Amygdala (tissue), 56 donors: Measurements from ENCODE around the gene TBP.
"Not testable (repeated sequence)": the region's sequence is repeated elsewhere in the genome, so short reads cannot be mapped to it uniquely, and the experiment has no call there.

Source experiments
- DNase-seq, 56 donors: peaks; one replicate each; lab custom pipeline; 2025; lab: John Stamatoyannopoulos, UW

TBP gene

DNA sequence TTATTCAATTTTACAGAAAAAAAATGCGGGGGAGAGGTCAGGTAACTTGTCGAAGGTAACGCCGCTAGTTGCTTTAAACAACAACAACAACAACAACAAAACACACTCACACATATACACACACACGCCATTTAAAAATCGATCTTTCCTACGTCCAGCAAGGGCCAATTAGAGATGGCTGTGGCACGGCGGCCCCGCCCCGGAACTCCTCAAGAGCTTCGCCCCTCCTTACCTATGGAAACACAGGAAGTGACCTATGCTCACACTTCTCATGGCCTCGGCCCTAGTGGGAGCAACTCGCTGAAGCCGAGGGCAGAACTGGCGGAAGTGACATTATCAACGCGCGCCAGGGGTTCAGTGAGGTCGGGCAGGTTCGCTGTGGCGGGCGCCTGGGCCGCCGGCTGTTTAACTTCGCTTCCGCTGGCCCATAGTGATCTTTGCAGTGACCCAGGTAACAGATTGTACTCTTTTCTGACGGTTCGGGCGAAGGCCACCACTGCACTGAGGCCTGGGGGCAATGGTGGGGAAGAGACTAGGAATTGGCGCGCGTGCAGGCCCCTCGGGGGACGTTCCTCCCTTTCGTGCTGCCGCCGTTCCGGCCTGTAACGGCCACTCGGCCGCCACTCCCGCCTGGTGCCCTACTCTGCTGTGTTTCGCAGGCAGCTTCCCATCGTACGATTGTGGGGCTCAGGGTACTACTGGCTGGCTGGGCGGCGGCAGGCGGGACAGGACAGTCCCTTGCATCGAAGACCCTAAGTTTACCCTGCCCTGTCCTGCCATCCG is at the start of gene TBP:
Gene TBP (plus strand): TSS at position 357 of the 783 bp plus-strand sequence. CDS start 2,661 bp downstream, outside the sequence.
- peak; percentile 66 to 99 (median 96) for DNase-seq

DNA sequence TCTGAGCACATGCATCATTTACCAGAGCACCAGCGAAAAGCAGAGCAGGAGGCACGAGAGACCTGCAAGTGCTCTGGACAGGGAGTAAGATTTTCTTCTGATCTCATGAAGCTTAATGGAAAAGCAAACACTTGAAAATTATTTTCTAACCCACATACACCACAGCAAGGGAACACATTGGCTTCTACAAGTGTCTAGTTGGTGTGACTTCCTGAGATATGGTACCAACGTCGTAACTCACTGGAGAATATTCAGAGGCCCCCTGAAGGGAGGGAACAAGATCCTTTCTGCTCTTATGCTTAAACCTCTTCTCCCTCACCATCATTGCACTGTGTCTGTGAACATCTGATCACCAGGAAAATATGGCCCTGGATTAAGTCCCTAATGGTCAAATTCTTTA is 49.7 kb upstream of the TBP start:
- no peak for DNase-seq

DNA sequence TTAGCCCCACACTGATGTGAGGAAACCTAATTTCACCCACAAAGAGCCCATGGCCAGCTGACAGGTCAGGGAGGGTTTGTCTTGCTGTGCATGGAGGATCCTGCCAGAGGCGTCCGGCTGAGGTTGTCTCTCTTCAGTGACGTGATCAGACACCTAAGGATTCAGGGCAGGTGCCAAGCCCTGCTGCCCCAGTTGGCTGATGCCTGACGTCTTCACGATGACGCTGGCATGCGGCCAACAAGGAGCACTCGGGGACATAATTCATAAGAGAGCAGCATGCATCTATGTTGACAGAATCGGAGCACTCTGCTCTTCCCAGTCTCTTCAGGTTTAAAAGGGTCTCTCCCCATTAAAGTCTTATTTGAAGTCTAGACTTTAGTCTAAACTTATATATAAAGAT is 48.9 kb upstream of the TBP start:
- peak in 1 of 56 donors; percentile 23 for DNase-seq

DNA sequence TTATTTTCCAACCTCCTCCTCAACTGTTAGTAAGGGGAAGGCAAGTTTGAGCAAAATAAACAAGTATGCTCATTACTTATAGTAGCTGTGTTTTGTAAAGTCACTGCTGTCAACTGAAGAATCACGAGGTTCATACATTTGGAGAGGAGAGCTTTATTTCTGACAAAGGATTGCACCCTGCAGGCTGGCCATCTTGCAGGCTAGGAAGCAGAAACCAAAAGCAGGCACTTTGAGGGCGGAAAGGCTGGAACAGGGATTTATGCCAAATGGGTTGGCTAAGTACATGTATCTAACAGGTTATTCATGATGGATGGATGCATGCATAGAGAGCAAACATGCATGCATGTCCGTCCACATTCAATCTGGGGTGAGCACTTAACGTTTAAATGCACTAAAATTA is 47.7 kb upstream of the TBP start:
- no peak for DNase-seq

DNA sequence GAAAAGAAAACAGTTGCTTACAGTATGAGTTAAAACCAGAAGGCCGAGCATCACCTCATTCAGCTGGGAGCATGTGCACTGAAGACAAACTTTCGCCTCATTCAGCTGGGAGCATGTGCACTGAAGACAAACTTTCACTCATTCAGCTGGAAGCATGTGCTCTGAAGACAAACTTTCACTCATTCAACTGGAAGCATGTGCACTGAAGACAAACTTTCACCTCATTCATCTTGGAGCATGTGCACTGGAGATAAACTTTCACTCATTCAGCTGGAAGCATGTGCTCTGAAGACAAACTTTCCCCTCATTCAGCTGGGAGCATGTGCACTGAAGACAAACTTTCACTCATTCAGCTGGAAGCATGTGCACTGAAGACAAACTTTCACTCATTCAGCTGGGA is 46.4 kb upstream of the TBP start:
- not testable (repeated sequence) for DNase-seq

DNA sequence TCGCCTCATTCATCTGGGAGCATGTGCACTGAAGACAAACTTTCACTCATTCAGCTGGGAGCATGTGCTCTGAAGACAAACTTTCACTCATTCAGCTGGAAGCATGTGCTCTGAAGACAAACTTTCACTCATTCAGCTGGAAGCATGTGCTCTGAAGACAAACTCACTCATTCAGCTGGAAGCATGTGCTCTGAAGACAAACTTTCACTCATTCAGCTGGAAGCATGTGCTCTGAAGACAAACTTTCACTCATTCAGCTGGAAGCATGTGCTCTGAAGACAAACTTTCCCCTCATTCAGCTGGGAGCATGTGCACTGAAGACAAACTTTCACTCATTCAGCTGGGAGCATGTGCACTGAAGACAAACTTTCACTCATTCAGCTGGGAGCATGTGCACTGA is 45.9 kb upstream of the TBP start:
- not testable (repeated sequence) for DNase-seq

DNA sequence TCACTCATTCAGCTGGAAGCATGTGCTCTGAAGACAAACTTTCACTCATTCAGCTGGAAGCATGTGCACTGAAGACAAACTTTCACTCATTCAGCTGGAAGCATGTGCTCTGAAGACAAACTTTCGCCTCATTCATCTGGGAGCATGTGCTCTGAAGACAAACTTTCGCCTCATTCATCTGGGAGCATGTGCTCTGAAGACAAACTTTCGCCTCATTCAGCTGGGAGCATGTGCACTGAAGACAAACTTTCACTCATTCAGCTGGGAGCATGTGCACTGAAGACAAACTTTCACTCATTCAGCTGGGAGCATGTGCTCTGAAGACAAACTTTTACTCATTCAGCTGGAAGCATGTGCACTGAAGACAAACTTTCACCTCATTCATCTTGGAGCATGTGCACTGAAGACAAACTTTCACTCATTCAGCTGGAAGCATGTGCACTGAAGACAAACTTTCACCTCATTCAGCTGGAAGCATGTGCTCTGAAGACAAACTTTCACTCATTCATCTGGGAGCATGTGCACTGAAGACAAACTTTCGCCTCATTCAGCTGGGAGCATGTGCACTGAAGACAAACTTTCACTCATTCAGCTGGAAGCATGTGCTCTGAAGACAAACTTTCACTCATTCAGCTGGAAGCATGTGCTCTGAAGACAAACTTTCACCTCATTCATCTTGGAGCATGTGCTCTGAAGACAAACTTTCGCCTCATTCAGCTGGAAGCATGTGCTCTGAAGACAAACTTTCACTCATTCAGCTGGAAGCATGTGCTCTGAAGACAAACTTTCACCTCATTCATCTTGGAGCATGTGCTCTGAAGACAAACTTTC is 45.1 kb upstream of the TBP start:
- DNase-seq: not testable (repeated sequence)

DNA sequence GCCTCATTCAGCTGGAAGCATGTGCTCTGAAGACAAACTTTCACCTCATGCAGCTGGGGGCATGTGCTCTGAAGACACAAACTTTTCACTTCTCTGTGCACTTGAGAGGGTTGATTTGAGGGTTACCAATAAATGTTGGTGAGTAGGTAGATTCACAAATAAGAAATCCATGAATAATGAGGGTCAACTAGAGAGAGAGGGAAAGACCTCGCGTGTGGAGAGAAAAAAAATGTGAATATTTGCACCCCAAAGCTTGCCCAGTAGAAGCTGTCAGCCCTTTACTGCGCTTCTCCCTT is 44.5 kb upstream of the TBP start:
- no peak for DNase-seq

DNA sequence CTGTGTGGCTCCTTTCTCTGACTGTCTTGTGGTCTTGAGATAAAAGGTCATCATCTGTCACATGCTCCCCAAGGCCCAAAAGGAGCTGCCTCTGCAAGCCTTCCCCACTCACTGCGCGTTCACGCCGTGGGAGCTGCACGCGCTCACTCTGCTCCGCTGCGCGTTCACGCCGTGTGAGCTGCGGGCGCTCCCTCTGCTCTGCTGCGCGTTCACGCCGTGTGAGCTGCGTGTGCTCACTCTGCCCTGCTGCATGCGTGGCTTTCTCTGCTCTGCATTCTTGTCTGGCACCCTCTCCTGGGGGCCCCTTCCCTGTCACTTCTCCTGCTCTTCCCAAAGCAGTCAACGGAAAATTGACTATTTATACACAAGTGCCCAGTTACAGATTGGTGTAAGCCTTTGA is 43.5 kb upstream of the TBP start:
- no peak for DNase-seq

DNA sequence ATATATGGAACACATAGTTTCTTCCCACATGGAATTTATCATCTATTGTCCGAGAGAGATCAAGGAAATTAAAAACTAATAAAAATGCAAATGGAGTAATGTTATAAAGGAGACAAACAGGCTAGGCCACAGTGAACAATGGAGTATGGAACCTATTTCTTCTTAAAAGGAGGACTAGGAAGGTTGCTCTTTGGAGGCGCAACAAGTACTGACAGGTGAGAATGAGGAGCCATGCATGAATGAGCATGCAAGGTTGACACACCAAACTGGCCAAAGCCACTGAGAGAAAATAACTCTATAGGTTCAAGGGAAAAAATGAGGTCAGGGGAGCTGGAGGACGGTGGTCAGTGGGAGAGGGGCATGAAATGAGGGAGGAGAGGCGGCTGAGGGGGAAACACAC is 41.9 kb upstream of the TBP start:
- no peak for DNase-seq

DNA sequence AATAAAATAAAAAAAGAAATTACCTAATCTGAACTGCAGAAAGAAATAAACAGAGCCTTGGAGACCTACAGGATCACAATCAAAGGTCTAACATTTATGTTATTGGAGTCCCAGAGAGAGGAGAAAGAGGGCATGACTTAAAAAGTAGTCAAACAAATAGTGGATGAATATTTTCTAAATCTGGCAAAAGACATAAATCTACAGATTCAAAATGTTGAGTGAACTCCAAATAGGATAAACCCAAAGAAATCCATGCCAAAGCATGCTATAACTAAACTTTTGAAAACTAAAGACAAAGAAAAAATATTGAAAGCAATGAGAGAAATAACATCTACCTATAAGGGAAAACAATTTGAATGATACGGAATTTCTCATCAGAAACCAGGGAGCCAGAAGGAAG is 39.3 kb upstream of the TBP start:
- DNase-seq: no peak

DNA sequence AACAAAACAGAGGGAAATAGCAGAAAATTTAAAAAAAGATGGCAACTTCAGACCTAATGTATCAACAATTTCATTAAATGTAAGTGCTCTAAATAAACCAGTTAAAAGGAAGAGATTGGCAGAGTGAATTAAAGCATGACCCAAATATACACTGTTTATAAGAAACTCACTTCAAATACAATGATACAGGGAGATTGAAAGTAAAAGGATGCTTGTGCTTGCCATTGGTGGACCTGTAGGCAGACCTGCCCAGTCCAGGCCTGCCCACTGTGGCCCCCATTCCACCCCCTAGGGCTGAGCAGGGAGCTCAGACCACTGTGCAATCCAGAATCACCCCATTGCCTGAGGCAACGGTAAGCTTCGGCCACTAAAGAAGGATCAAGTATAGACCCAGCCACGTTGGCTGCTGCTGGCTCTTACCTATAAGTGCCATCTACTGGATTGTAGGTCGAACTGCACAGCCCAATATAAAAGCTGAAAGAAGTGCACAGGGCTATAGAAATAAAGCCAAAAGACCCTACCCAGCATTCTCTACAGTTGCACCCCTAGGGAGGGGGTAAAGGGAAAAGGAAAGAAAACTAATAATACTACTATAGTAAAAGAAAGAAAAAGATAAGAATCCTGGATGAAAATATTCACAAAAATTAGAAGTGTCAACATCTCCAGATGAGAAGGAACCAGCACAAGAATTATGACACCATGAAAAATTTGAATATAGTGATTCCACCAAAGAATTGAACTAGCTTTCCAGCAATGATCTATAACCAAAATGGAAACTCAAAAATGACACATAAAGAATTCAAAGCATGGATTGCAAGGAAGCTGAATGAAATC is 37.2 kb upstream of the TBP start:
- DNase-seq: peak in 3 of 56 donors; percentile 3 to 28 (median 13)

DNA sequence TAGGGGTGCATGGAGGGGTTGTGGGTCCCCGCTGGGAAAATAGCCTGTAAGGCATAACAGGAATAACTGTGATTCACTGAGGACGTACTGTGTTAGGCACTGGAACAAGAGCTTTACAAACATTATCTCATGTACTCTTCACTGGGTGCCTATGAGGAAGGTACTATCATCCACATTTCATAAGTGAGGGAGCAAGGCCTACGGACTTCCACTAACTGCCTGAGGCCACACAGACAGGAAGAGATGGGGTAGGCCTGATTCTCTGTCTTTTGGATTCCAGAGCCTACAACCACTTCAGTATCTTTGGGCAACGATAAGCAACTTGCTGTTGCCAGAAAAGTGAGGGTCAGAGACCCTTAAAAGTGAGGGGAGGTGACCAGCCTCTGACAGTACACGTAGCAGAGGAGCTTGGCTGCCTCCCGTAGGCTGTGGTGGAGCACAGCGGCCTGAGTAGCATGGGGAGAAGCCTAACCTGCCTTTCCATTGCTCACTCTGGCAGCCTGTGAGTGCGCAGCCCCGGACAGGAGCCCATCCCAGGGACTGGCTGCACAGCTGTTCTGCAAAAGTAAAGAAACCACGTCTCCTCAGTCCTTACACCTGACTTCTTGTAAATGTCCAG is 31.5 kb upstream of the TBP start:
- DNase-seq: no peak

DNA sequence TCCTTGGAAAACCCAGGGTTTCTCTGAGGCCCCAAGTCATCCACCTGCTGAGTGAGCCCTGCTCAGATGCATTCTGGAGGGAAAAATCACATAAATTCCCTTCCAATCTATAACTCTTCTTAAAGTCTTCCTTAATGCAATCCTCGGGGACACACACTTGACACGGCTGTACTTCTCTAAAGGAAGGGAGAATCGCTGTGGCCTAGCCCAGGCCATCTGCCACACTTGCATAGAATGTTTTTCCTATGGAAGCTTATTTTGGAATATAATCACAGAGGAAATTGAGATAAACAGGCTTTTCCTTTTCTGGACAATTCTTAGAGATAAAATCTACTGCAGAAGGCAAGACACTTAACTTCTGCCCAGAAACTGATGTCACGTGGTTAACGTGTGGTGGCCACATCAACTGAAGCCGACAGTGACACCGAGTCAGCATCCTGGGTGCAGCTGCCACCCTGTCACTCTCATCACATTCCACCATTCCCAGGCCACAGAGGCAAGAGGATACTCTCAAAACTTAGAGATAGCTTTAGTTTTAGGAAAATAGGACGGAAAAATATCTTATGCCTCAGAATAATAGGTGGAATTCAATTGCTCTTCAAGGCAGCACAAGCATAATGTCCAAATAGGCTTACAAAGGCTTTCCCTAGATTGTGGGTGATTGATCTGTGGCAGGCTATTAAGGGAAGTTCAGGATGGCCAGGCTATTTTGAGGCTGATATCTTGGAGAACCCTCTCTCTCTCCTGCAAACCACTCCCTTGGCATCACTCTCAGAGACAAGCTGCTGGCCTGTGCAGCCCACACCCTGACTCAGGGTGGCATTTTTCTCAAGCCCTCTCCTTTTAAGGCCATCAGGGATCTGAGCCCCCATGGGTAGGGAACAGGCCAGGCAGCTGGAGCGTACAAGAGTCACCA is 30.7 kb upstream of the TBP start:
- DNase-seq: no peak

DNA sequence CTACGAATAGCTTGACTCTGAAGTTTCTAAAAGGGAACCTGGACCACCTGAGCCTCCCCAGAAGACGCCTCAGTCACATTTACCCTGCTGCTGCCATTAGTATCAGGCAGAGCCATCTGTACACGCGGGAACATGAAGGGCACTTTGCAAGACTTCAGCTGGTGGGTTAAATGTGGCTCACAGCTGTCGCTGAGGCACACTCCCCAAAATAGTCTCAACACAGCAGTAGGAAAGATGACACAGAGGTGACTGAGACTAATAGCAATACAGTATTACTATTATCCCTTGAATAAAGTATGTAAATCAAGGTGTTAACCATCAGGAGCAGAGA is 30.0 kb upstream of the TBP start:
- no peak for DNase-seq

DNA sequence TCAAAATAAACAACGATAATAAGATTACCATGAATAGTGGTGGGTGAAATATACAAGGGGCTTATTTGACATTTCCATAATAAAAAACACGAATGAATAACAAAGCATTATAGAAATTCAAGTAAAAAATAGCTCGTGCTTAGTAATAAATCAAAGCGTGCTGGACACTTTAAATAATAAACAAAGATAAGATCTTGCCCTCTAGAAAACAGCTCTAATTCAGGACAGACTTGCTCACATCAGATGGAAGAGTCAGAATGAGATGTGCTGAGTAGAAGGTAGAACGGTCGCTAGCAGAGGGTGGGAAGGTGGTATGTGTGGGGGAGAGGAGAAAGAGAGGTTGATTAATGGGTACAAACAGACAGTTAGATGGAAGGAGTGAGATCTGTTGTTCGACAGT is 28.4 kb upstream of the TBP start:
- DNase-seq: no peak

DNA sequence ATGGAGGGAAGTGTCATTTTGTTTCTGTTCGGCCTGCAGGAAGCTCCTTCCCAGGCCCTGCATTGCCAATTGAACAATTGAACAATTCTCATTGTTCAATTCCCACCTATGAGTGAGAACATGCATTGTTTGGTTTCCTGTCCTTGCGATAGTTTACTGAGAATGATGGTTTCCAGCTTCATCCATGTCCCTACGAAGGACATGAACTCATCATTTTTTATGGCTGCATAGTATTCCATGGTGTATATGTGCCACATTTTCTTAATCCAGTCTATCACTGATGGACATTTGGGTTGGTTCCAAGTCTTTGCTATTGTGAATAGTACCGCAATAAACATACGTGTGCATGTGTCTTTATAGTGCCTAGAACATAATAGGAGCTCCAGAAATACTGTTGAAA is 26.2 kb upstream of the TBP start:
- DNase-seq: not testable (repeated sequence)

DNA sequence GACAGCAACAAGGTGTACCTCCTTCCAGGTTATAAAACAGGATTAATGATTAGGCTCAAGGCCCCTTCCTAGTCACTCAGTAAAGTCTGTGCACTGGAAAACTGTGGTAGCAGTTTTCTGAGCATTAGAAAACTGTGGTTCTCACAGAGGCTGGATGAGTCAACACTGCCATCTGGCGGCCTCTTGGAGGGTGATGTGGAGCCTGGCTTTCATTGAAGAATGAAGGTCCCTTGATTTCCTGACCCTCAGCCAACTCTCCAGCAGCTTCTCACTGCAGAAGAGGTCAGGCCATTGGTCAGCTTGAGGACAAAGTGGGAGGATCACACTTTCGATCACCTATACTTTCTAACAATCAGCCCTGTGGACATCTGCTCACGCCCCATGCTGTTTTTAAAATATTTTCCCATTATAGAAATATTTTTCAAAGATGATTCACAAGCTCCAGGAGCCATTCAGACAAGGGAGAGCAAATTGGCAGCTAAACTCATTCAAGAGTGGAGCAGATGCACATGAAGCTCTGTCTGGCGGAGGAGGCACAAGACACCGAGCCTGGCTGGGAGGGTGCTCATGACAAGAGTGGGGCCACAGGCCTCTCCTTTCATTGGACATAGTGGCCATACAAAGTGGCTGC is 24.2 kb upstream of the TBP start:
- peak in 51 of 56 donors; percentile 5 to 92 (median 57) for DNase-seq

DNA sequence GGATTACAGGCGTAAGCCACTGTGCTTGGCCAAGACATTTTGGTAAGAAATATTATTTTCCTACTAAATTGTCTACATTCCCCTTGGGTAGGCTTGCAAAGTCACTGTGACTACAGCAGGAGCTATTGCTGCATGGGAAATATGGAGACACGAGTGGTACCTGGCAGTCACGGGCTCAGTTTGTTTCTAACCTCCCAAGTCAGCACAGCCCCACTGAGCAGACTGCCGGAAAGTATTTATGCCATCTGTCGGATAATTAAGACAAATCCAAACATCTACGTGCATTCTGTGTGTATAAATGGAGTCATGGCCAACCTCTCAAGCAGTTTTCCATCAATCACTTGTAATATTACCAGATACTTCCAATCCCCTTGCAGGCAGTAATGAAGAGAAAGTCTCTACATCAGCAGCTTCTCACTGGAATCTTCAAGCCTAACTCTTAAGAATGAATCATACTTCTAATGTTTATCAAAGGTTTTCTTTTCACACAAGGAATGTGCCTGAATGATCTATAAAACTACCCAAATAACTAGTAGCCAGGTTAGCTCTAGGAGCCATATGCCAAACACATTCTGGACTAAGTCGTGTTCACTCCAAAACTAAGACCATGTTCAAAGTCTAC is 21.2 kb upstream of the TBP start:
- no peak for DNase-seq
